B cell (primary cell): Measurements from ENCODE around the gene MUC20.

Source experiments
- CTCF ChIP-seq: fragments of 200-600 bp; IDR thresholded peaks from one replicate; pipeline ENCODE4 v1.8.0; 2022; ENCODE audit warnings: antibody characterized with exemption, mild to moderate bottlenecking
- EZH2 ChIP-seq: IDR thresholded peaks from 2 replicates; pipeline ENCODE4 v1.6.1; 2012; ENCODE audit warnings: borderline replicate concordance, low read depth, mild to moderate bottlenecking, moderate library complexity, low read length; ENCODE audit not compliant: insufficient read depth, poor library complexity, severe bottlenecking

- TF ChIP-seq CTCF: no peak
- no peak for TF ChIP-seq EZH2
Measured at GRCh38 chr3:195697582-195698324, 23.0 kb upstream of the MUC20 start.
